Right renal cortex interstitium (tissue), 3 donors: ENCODE results near the gene C9orf78. TPM values are rescaled to one million over a fixed set of nuclear protein-coding genes. Genes with fewer than 3 reads are reported as not detected.

Experiments used
- DNase-seq, 3 donors: peaks; one replicate each; pipeline ENCODE4 v3.0.0-alpha.2; 2013; ENCODE audit warnings: low read depth in 3 of 3, low spot score in 2 of 3
- polyA plus RNA-seq, 3 donors: library from polyadenylated mRNA; unstranded; fragments of 120-200 nt; gene quantifications; one replicate each; pipeline ENCODE4 v1.2.1, GENCODE V29; 2013; ENCODE audit not compliant: insufficient read length in 3 of 3

C9orf78 gene
- polyA plus RNA-seq: 10 to 100 TPM; 85.9 to 97.0 (median 96.4) TPM

GRCh38 chr9:129835128-129835859, at the start of gene C9orf78, which contains the start of gene USP20:
Gene C9orf78, minus strand, starts transcription at chr9:129835275. Its CDS starts 54 bp downstream, at chr9:129835221.
Gene USP20, plus strand, starts transcription at chr9:129835458. Its CDS starts 17,098 bp downstream, at chr9:129852556.
- DNase-seq: peak; percentile 83 to 92 (median 91)

GRCh38 chr9:129884220-129885017, 49.3 kb upstream of the C9orf78 start:
- peak in 2 of 3 donors; percentile 67 to 82 for DNase-seq

- DNase-seq: no peak
Observed at GRCh38 chr9:129881547-129882324, 46.7 kb upstream of the C9orf78 start.

- no peak for DNase-seq
Observed at GRCh38 chr9:129880654-129881546, 45.8 kb upstream of the C9orf78 start.

- no peak for DNase-seq
Observed at GRCh38 chr9:129879991-129880653, 45.0 kb upstream of the C9orf78 start.

- no peak for DNase-seq
Observed at GRCh38 chr9:129879103-129879699, 44.1 kb upstream of the C9orf78 start.

GRCh38 chr9:129878291-129878690, 43.2 kb upstream of the C9orf78 start:
- DNase-seq: no peak

- no peak for DNase-seq
Observed at GRCh38 chr9:129876815-129877214, 41.7 kb upstream of the C9orf78 start.

- no peak for DNase-seq
Observed at GRCh38 chr9:129875687-129876395, 40.8 kb upstream of the C9orf78 start.

- no peak for DNase-seq
Observed at GRCh38 chr9:129875181-129875611, 40.1 kb upstream of the C9orf78 start.

- DNase-seq: no peak
Observed at GRCh38 chr9:129874261-129875101, 39.4 kb upstream of the C9orf78 start.

GRCh38 chr9:129873563-129874190, 38.6 kb upstream of the C9orf78 start:
- no peak for DNase-seq

- DNase-seq: no peak
Observed at GRCh38 chr9:129871046-129871445, 36.0 kb upstream of the C9orf78 start.

GRCh38 chr9:129869585-129870501, 34.8 kb upstream of the C9orf78 start:
- no peak for DNase-seq

- DNase-seq: no peak
Observed at GRCh38 chr9:129868872-129869486, 33.9 kb upstream of the C9orf78 start.
